ENCODE results near the gene CHPT1.
A peak's percentile ranks its signal among the peaks of the same experiment; 100 is the strongest.

Gene CHPT1

DNA sequence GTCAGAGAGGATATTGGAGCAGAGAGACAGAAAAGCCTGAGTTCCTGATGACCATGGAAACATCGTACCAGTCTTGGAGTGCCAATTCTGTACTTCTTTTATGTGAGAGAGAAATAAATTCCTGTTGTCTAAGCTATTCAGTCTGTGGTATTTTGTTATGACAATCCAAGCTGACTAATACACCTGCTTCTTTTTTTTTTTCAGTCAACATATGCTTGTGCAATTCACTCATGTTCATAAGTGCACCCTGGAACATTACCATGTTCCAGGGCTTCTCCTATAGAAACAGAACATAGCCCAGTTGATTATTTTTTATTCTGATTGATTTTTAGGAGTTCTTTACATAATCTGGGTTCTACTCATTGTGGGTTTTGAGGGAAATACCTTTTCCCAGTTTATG is 1.7 kb upstream of the CHPT1 start:
- Histone ChIP-seq H2BK15ac (replicated peaks; ENCODE audit: low read depth) (no peak overlapping the region), H3K23ac (ENCODE audit: low read length) (no peak overlapping the region), H3K4me1 (ENCODE audit: control insufficient read depth, low read depth, low read length) (no peaks in the 10 kb centered on the region), H3K27ac (ENCODE audit: low read depth, low read length) (no peak overlapping the region), H4K8ac (ENCODE audit: low read depth, low read length) (no peak overlapping the region), H3K36me3 (ENCODE audit: control insufficient read depth, insufficient read depth, low read length) (no peaks in the 10 kb centered on the region), H3K4ac (ENCODE audit: low read depth, low read length) (no peak overlapping the region), H2BK5ac (ENCODE audit: low read length) (no peak overlapping the region), H3K18ac (ENCODE audit: low read length) (no peak overlapping the region), H4K5ac (ENCODE audit: low read length) (no peak overlapping the region), H3K56ac (ENCODE audit: low read length) (no peak overlapping the region), H3K79me1 (ENCODE audit: low read length) (no peaks in the 10 kb centered on the region), H3K4me3 (ENCODE audit: low read length) (no peak overlapping the region), H3K4me2 (ENCODE audit: low read length) (no peak overlapping the region), H3K27me3 (ENCODE audit: insufficient read depth, low read length, poor library complexity) (no peaks in the 10 kb centered on the region), H3K79me2 (ENCODE audit: control insufficient read depth, insufficient read depth, low read length) (no peaks in the 10 kb centered on the region), H3K9ac (ENCODE audit: low read length) (no peak overlapping the region), H2AK5ac (ENCODE audit: low read length) (no peak overlapping the region), H2BK120ac (ENCODE audit: low read depth, low read length) (no peak overlapping the region)
- no peak for DNase-seq
- no CpG with 5 or more reads among the region's 1 CpG for WGBS (ENCODE audit: extremely low coverage, insufficient coverage, low lambda C conversion rate)

DNA sequence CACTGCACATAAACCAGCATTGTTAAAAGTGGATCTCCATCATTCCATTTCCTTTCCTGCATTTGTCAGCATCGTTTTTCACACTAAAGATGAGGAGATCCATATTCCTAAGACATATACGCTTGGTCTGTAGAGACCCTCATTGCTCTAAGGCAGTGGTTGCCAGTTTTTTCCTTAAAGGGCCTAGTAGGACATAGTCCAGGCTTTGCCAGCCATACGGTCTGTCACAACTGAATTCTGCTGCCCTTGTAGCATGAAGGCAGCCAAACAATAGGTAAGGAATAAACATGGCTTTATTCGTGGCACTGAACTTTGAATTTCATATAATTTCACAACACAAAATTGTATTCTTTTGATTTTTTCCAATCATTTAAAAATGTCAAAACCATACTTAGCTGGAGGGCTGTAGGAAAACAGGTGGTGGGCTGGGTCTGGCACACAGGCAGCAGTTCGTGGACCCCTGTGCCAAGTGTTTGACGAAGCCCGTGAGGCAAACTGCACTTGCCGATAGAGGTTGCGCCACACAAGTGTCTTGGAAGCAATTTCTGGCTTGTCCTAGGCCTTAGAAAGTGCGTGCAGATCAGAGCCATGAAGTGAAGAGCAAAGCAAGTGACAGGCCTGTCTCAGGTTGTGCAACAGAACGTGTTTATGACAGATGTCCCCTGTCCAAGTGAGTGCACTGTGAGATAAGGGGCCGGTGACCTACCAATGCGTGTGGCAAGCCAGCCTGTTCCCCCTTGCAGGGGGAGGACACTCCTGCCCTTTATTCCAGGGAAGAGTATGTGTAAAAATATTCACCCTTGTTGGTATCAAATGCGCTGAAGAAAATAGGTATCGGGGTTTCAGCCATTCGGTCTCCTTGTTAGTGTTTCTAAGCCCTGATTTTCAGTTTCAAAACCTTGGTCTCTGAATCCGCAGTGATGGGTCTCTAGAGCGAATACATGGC is 916 bp upstream of the CHPT1 start:
- no peak overlapping the region for H3K27ac ChIP-seq (ENCODE audit: low read depth, low read length)
- H3K4me3 ChIP-seq (ENCODE audit: low read length): peak overlapping the region; percentile 73
- H3K18ac ChIP-seq (ENCODE audit: low read length): no peak overlapping the region
- H3K56ac ChIP-seq (ENCODE audit: low read length): peak overlapping the region; percentile 85
- H3K79me1 ChIP-seq (ENCODE audit: low read length): no peaks in the 10 kb centered on the region
- no peaks in the 10 kb centered on the region for H3K79me2 ChIP-seq (ENCODE audit: control insufficient read depth, insufficient read depth, low read length)
- no peak for DNase-seq
- H4K8ac ChIP-seq (ENCODE audit: low read depth, low read length): no peak overlapping the region
- H4K5ac ChIP-seq (ENCODE audit: low read length): no peak overlapping the region
- H3K27me3 ChIP-seq (ENCODE audit: insufficient read depth, low read length, poor library complexity): no peaks in the 10 kb centered on the region
- H2BK15ac ChIP-seq (replicated peaks; ENCODE audit: low read depth): no peak overlapping the region
- H3K9ac ChIP-seq (ENCODE audit: low read length): peak overlapping the region; percentile 81
- H3K4me2 ChIP-seq (ENCODE audit: low read length): peak overlapping the region; percentile 94
- H3K36me3 ChIP-seq (ENCODE audit: control insufficient read depth, insufficient read depth, low read length): no peaks in the 10 kb centered on the region
- no CpG with 5 or more reads among the region's 18 CpGs for WGBS (ENCODE audit: extremely low coverage, insufficient coverage, low lambda C conversion rate)
- no peak overlapping the region for H2BK5ac ChIP-seq (ENCODE audit: low read length)
- H3K23ac ChIP-seq (ENCODE audit: low read length): peak overlapping the region; percentile 80
- no peak overlapping the region for H2AK5ac ChIP-seq (ENCODE audit: low read length)
- H3K4me1 ChIP-seq (ENCODE audit: control insufficient read depth, low read depth, low read length): no peaks in the 10 kb centered on the region
- no peak overlapping the region for H2BK120ac ChIP-seq (ENCODE audit: low read depth, low read length)
- H3K4ac ChIP-seq (ENCODE audit: low read depth, low read length): no peak overlapping the region

- no peak overlapping the region for H4K8ac ChIP-seq (ENCODE audit: low read depth, low read length)
- H3K4me2 ChIP-seq (ENCODE audit: low read length): peak overlapping the region; percentile 80
- peak overlapping the region; percentile 97 for H3K56ac ChIP-seq (ENCODE audit: low read length)
- no peak overlapping the region for H2BK5ac ChIP-seq (ENCODE audit: low read length)
- H2BK120ac ChIP-seq (ENCODE audit: low read depth, low read length): no peak overlapping the region
- H3K27ac ChIP-seq (ENCODE audit: low read depth, low read length): peak overlapping the region; percentile 9
- H3K9ac ChIP-seq (ENCODE audit: low read length): peak overlapping the region; percentile 89
- peak overlapping the region; percentile 83 for H3K4me3 ChIP-seq (ENCODE audit: low read length)
- H3K23ac ChIP-seq (ENCODE audit: low read length): peak overlapping the region; percentile 94
- no peaks in the 10 kb centered on the region for H3K79me2 ChIP-seq (ENCODE audit: control insufficient read depth, insufficient read depth, low read length)
- H3K27me3 ChIP-seq (ENCODE audit: insufficient read depth, low read length, poor library complexity): no peaks in the 10 kb centered on the region
- no CpG with 5 or more reads among the region's 67 CpGs for WGBS (ENCODE audit: extremely low coverage, insufficient coverage, low lambda C conversion rate)
- H3K36me3 ChIP-seq (ENCODE audit: control insufficient read depth, insufficient read depth, low read length): no peaks in the 10 kb centered on the region
- no peaks in the 10 kb centered on the region for H3K4me1 ChIP-seq (ENCODE audit: control insufficient read depth, low read depth, low read length)
- no peak overlapping the region for H2AK5ac ChIP-seq (ENCODE audit: low read length)
- DNase-seq: peak; percentile 32
- H4K5ac ChIP-seq (ENCODE audit: low read length): no peak overlapping the region
- peak overlapping the region; percentile 70 for H3K4ac ChIP-seq (ENCODE audit: low read depth, low read length)
- H2BK15ac ChIP-seq (replicated peaks; ENCODE audit: low read depth): no peak overlapping the region
- no peaks in the 10 kb centered on the region for H3K79me1 ChIP-seq (ENCODE audit: low read length)
- peak overlapping the region; percentile 91 for H3K18ac ChIP-seq (ENCODE audit: low read length)
These were observed 725 bp downstream of the CHPT1 start for GRCh38 chr12:101697930-101698799.

DNA sequence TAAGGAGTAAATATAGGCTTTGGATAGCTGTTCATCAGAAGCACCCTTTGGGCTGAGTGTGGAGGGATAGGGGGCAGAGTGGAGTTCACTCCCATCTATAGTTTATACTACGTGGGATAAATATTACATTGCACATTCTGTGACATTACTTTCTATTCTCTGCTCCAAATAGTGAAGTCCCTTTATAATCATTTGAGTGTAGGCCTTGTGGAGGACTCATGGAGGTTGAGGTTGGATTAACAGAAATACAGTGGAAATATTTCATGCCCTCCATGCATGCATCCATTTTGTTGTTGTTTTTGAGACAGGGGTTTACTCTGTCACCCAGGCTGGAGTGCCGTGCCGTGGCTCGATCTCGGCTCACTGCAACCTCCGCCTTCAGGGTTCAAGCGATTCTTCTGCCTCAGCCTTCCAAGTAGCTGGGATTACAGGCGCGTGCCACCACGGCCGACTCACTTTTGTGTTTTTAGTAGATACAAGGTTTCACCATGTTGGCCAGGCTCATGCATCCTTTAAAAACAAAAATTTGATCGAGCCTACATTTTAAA is 1.4 kb downstream of the CHPT1 start:
- H2BK15ac ChIP-seq (replicated peaks; ENCODE audit: low read depth): no peak overlapping the region
- no CpG with 5 or more reads among the region's 12 CpGs for WGBS (ENCODE audit: extremely low coverage, insufficient coverage, low lambda C conversion rate)
- H3K4me2 ChIP-seq (ENCODE audit: low read length): peak overlapping the region; percentile 25
- H2BK120ac ChIP-seq (ENCODE audit: low read depth, low read length): no peak overlapping the region
- H3K4ac ChIP-seq (ENCODE audit: low read depth, low read length): no peak overlapping the region
- no peaks in the 10 kb centered on the region for H3K79me1 ChIP-seq (ENCODE audit: low read length)
- H3K9ac ChIP-seq (ENCODE audit: low read length): peak overlapping the region; percentile 21
- H2AK5ac ChIP-seq (ENCODE audit: low read length): no peak overlapping the region
- no peak overlapping the region for H4K5ac ChIP-seq (ENCODE audit: low read length)
- H3K23ac ChIP-seq (ENCODE audit: low read length): no peak overlapping the region
- no peaks in the 10 kb centered on the region for H3K27me3 ChIP-seq (ENCODE audit: insufficient read depth, low read length, poor library complexity)
- no peaks in the 10 kb centered on the region for H3K36me3 ChIP-seq (ENCODE audit: control insufficient read depth, insufficient read depth, low read length)
- no peaks in the 10 kb centered on the region for H3K79me2 ChIP-seq (ENCODE audit: control insufficient read depth, insufficient read depth, low read length)
- no peak overlapping the region for H3K27ac ChIP-seq (ENCODE audit: low read depth, low read length)
- no peak overlapping the region for H3K56ac ChIP-seq (ENCODE audit: low read length)
- DNase-seq: peak; percentile 18
- H2BK5ac ChIP-seq (ENCODE audit: low read length): no peak overlapping the region
- no peak overlapping the region for H4K8ac ChIP-seq (ENCODE audit: low read depth, low read length)
- H3K4me3 ChIP-seq (ENCODE audit: low read length): no peak overlapping the region
- no peak overlapping the region for H3K18ac ChIP-seq (ENCODE audit: low read length)
- no peaks in the 10 kb centered on the region for H3K4me1 ChIP-seq (ENCODE audit: control insufficient read depth, low read depth, low read length)

DNA sequence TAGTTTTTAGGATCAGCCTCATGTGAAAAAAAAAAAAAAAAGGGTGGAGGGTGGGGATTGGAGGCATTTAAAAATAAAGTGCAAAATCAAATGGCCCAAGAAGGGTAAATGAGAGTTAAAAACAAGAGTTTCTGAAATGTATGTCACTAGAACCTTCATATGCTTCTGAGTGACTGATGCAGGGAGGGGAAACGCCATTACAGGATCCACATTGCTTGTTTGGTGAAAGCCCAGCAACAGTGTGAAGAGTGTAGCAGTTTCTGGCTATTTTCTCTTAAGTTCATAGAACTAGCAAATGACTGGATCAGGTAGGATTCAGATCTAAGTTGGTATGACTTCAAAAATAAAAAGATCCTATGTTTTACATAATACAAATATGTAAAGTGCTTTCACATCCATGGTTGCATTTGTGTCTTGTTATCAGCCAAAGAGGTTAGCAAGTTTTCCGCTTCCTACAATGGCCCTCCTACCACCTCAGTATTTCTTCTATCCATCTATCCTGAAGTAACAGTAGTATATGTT is 2.9 kb downstream of the CHPT1 start:
- Histone ChIP-seq H2BK120ac (ENCODE audit: low read depth, low read length) (no peak overlapping the region), H4K5ac (ENCODE audit: low read length) (no peak overlapping the region), H3K23ac (ENCODE audit: low read length) (no peak overlapping the region), H3K18ac (ENCODE audit: low read length) (no peak overlapping the region), H3K4me1 (ENCODE audit: control insufficient read depth, low read depth, low read length) (no peaks in the 10 kb centered on the region), H2AK5ac (ENCODE audit: low read length) (no peak overlapping the region), H3K4me3 (ENCODE audit: low read length) (no peak overlapping the region), H2BK5ac (ENCODE audit: low read length) (no peak overlapping the region), H3K9ac (ENCODE audit: low read length) (no peak overlapping the region), H3K79me1 (ENCODE audit: low read length) (no peaks in the 10 kb centered on the region), H3K27ac (ENCODE audit: low read depth, low read length) (no peak overlapping the region), H3K27me3 (ENCODE audit: insufficient read depth, low read length, poor library complexity) (no peaks in the 10 kb centered on the region), H2BK15ac (replicated peaks; ENCODE audit: low read depth) (no peak overlapping the region), H3K4ac (ENCODE audit: low read depth, low read length) (no peak overlapping the region), H3K4me2 (ENCODE audit: low read length) (no peak overlapping the region), H4K8ac (ENCODE audit: low read depth, low read length) (no peak overlapping the region), H3K56ac (ENCODE audit: low read length) (no peak overlapping the region), H3K36me3 (ENCODE audit: control insufficient read depth, insufficient read depth, low read length) (no peaks in the 10 kb centered on the region), H3K79me2 (ENCODE audit: control insufficient read depth, insufficient read depth, low read length) (no peaks in the 10 kb centered on the region)
- no CpG with 5 or more reads among the region's 2 CpGs for WGBS (ENCODE audit: extremely low coverage, insufficient coverage, low lambda C conversion rate)
- DNase-seq: no peak

Data from mesendoderm (in vitro differentiated cells).